CD4-positive, alpha-beta T cell treated with Interleukin-10 for 1 hour (primary cell): Measurements from ENCODE around the gene MED16.
"Not testable (repeated sequence)": the region's sequence is repeated elsewhere in the genome, so short reads cannot be mapped to it uniquely, and the experiment has no call there.

Experiments
- DNase-seq: peaks from one replicate; pipeline ENCODE4 v3.0.0-alpha.2; 2020

Gene MED16

GRCh38 chr19:852136-853013, 40.6 kb downstream of the MED16 start, which contains the start of gene ELANE:
ELANE (plus strand) TSS chr19:852303; CDS start chr19:852329, 26 bp downstream.
- no peak for DNase-seq

GRCh38 chr19:850979-851335, 42.0 kb downstream of the MED16 start:
- DNase-seq, result no peak

- DNase-seq, result no peak
Observed at GRCh38 chr19:850221-850978, 42.6 kb downstream of the MED16 start.

GRCh38 chr19:849195-849594, 43.8 kb downstream of the MED16 start:
- DNase-seq, result not testable (repeated sequence)

GRCh38 chr19:848386-848921, 44.5 kb downstream of the MED16 start:
- no peak for DNase-seq

- DNase-seq, result no peak
Observed at GRCh38 chr19:845707-846521, 47.1 kb downstream of the MED16 start.

- no peak for DNase-seq
Observed at GRCh38 chr19:844546-844971, 48.4 kb downstream of the MED16 start.

GRCh38 chr19:843836-844545, 49.0 kb downstream of the MED16 start:
- DNase-seq, result no peak

- DNase-seq, result no peak
Observed at GRCh38 chr19:843180-843835, 49.7 kb downstream of the MED16 start.

- DNase-seq, result not testable (repeated sequence)
Observed at GRCh38 chr19:842802-843179, 50.2 kb downstream of the MED16 start.

- DNase-seq, result no peak
Observed at GRCh38 chr19:840519-841206, 52.3 kb downstream of the MED16 start, which contains the start of gene PRTN3. PRTN3 (plus strand) TSS chr19:840999; CDS start chr19:841009, 10 bp downstream.

- no peak for DNase-seq
Observed at GRCh38 chr19:835210-835810, 57.7 kb downstream of the MED16 start.

GRCh38 chr19:834216-834615, 58.8 kb downstream of the MED16 start:
- no peak for DNase-seq

- DNase-seq, result no peak
Observed at GRCh38 chr19:831407-832369, 61.3 kb downstream of the MED16 start.

GRCh38 chr19:829129-829758, 63.7 kb downstream of the MED16 start:
- no peak for DNase-seq

- DNase-seq, result no peak
Observed at GRCh38 chr19:827710-828321, 65.2 kb downstream of the MED16 start, which contains the start of gene AZU1. AZU1 (plus strand) TSS chr19:827837; CDS start chr19:827847, 10 bp downstream.

GRCh38 chr19:827314-827709, 65.7 kb downstream of the MED16 start:
- no peak for DNase-seq
